K562 treated with DMSO at 1 percent for 48 hours (cell line): ENCODE results near the gene TUBA3C. TPM values are rescaled to one million over a fixed set of nuclear protein-coding genes. Genes with fewer than 3 reads are reported as not detected.

Source experiments
- total RNA-seq: library from RNA; unstranded; fragments of 300-600 nt; gene quantifications from 2 replicates; pipeline ENCODE4 v1.2.3, GENCODE V29; 2022; ENCODE audit warnings: low replicate concordance; ENCODE audit errors: extremely low read depth

Gene TUBA3C
- total RNA-seq: not detected in 2 replicates

DNA sequence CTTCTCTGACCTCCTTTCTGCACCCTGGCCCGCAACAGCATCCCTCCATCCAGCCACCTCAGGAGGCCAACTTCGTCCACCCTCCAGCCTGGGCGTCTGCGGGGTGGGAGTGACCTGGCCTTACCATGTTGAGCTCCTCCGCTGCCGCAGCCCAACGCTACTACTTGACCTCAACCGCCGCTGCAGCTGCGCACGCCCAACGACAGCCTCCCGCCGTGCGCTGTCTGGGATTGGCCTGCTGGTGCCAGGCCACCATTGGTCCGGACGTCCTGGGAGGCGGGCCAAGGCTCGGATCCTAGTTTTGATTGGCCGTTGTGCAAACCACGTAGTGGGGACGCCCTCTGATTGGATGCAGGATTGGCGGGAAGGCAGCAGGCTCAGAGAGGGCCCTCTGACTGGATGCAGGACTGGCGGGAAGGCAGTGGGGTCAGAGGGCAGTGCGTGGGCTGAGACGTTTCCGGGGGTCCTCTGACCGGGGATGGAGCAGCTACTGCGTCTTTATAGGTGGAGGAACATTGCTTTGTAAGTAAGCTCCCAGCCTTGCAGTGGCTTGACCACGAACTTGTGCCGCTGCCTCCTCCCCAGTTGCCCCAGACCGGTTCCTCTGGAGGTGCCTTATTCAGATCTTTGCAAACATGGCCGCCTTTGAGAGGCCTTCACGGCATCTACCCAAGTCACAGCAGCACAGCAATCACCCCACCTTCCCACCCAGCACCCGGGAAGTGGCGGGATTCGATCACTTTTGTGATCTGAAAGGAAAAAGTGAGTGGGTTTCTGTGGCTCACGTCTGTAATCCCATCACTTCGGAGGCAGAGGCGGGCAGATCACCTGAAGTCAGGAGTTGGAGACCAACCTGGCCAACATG is at the start of gene TUBA3C:
Gene TUBA3C, minus strand, starts transcription at position 204 of the 865 bp plus-strand sequence. Its CDS starts 77 bp downstream, at position 127.

